Stimulated activated CD4-positive, alpha-beta T cell treated with anti-CD3 and anti-CD28 coated beads, Interleukin-12 subunit alpha, Interleukin-12 subunit beta, amount 100 ng/mL, for 24 hours (primary cell): ENCODE data around the gene ENTPD2.

Experiments used
- DNase-seq, 2 experiments: peaks; one replicate each; pipeline ENCODE4 v3.0.0-alpha.2; 2020; ENCODE audit warnings: low read depth in 2 of 2

Gene ENTPD2

GRCh38 chr9:137053944-137054931 is at the start of gene ENTPD2:
TSS of gene ENTPD2 (minus strand) at chr9:137054061. CDS start at chr9:137053997, 64 bp downstream.
- no peak for DNase-seq

GRCh38 chr9:137103206-137103999 is 49.5 kb upstream of the ENTPD2 start:
- no peak for DNase-seq

- no peak for DNase-seq
These were observed 45.4 kb upstream of the ENTPD2 start for GRCh38 chr9:137099231-137099630.

- no peak for DNase-seq
These were observed 44.1 kb upstream of the ENTPD2 start for GRCh38 chr9:137097761-137098462.

- no peak for DNase-seq
These were observed 43.1 kb upstream of the ENTPD2 start for GRCh38 chr9:137096785-137097546.

GRCh38 chr9:137095664-137096517 is 42.0 kb upstream of the ENTPD2 start:
- DNase-seq, result peak; percentile 59 to 82

- DNase-seq, result no peak
These were observed 35.5 kb upstream of the ENTPD2 start for GRCh38 chr9:137089232-137089947.

- DNase-seq, result no peak
These were observed 34.3 kb upstream of the ENTPD2 start for GRCh38 chr9:137088121-137088520.

- DNase-seq, result no peak
These were observed 33.6 kb upstream of the ENTPD2 start for GRCh38 chr9:137087409-137087925.

GRCh38 chr9:137086531-137087408 is 32.9 kb upstream of the ENTPD2 start, which contains the start of gene MAN1B1:
TSS of gene MAN1B1 (plus strand) at chr9:137086985. CDS start at chr9:137087000, 15 bp downstream.
- DNase-seq, result peak; percentile 99 to 100

- no peak for DNase-seq
These were observed 32.2 kb upstream of the ENTPD2 start for GRCh38 chr9:137085920-137086530.

- no peak for DNase-seq
These were observed 30.7 kb upstream of the ENTPD2 start for GRCh38 chr9:137084526-137084925.

GRCh38 chr9:137083394-137084004 is 29.6 kb upstream of the ENTPD2 start:
- no peak for DNase-seq

- no peak for DNase-seq
These were observed 29.0 kb upstream of the ENTPD2 start for GRCh38 chr9:137082925-137083290.

- DNase-seq, result no peak
These were observed 28.5 kb upstream of the ENTPD2 start for GRCh38 chr9:137082222-137082924.

- no peak for DNase-seq
These were observed 26.6 kb upstream of the ENTPD2 start for GRCh38 chr9:137080260-137081122.
